Fibroblast of lung (primary cell): ENCODE data around the gene ZNF341.

Experiments
- CTCF ChIP-seq, 2 donors: IDR thresholded peaks in 1 of 2; conservative IDR thresholded peaks in 1 of 2; 1 replicate in 1 of 2; 2 replicates in 1 of 2; pipeline ENCODE4 v1.5.1; 2011 to 2012; ENCODE audit warnings: low read length in 2 of 2, control low read depth in 1 of 2, inconsistent platforms in 1 of 2, low read depth in 1 of 2, mild to moderate bottlenecking in 1 of 2
- EZH2 ChIP-seq: IDR thresholded peaks from 2 replicates; pipeline ENCODE4 v1.5.1; 2012; ENCODE audit warnings: low read length, control low read depth, mild to moderate bottlenecking; ENCODE audit errors: missing control alignments

GRCh38 chr20:33784225-33784624 lies 52.4 kb downstream of the ZNF341 start:
- no peak for TF ChIP-seq CTCF (conservative IDR thresholded peaks at IDR 0.05 in 1 of 2, IDR thresholded peaks at IDR 0.05 in 1 of 2; ENCODE audit: low read depth in 1 of 2, low read length in 2 of 2)
- TF ChIP-seq EZH2 = no peak
